Measurements from ENCODE around the gene HMGA1.
A peak's percentile ranks its signal among the peaks of the same experiment; 100 is the strongest.

GRCh38 chr6:34248727-34249468 lies 12.2 kb downstream of the HMGA1 start, which contains the start of gene SMIM29:
- TF ChIP-seq, protein P1, sequence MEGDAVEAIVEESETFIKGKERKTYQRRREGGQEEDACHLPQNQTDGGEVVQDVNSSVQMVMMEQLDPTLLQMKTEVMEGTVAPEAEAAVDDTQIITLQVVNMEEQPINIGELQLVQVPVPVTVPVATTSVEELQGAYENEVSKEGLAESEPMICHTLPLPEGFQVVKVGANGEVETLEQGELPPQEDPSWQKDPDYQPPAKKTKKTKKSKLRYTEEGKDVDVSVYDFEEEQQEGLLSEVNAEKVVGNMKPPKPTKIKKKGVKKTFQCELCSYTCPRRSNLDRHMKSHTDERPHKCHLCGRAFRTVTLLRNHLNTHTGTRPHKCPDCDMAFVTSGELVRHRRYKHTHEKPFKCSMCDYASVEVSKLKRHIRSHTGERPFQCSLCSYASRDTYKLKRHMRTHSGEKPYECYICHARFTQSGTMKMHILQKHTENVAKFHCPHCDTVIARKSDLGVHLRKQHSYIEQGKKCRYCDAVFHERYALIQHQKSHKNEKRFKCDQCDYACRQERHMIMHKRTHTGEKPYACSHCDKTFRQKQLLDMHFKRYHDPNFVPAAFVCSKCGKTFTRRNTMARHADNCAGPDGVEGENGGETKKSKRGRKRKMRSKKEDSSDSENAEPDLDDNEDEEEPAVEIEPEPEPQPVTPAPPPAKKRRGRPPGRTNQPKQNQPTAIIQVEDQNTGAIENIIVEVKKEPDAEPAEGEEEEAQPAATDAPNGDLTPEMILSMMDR (IDR thresholded peaks at IDR 0.05), result peak; percentile 89 to 98 (median 98)
- TF ChIP-seq POLR2A (IDR thresholded peaks at IDR 0.05), result peak; percentile 49 to 77 (median 73)

Measured in body of pancreas (tissue), 4 donors.